ENCODE results near the gene MBNL2.

Gene MBNL2

GRCh38 chr13:97327086-97327485, 105.0 kb downstream of the MBNL2 start:
- no peak overlapping the region for H3K27ac ChIP-seq
- no peaks in the 10 kb centered on the region for H3K36me3 ChIP-seq (replicated peaks)
- H3K27me3 ChIP-seq (replicated peaks): no peaks in the 10 kb centered on the region
- DNase-seq: no peak
- in situ Hi-C loops (cut with HindIII; ENCODE audit: low pct_ligation_motif_present, low sequenced_read_pairs): no loop called here
- TF ChIP-seq, protein P1, sequence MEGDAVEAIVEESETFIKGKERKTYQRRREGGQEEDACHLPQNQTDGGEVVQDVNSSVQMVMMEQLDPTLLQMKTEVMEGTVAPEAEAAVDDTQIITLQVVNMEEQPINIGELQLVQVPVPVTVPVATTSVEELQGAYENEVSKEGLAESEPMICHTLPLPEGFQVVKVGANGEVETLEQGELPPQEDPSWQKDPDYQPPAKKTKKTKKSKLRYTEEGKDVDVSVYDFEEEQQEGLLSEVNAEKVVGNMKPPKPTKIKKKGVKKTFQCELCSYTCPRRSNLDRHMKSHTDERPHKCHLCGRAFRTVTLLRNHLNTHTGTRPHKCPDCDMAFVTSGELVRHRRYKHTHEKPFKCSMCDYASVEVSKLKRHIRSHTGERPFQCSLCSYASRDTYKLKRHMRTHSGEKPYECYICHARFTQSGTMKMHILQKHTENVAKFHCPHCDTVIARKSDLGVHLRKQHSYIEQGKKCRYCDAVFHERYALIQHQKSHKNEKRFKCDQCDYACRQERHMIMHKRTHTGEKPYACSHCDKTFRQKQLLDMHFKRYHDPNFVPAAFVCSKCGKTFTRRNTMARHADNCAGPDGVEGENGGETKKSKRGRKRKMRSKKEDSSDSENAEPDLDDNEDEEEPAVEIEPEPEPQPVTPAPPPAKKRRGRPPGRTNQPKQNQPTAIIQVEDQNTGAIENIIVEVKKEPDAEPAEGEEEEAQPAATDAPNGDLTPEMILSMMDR (IDR thresholded peaks at IDR 0.05; ENCODE audit: low read depth, low read length, missing control alignments): no peak
- no peak overlapping the region for H3K4me3 ChIP-seq (ENCODE audit: low read depth, low read length)

- in situ Hi-C loops (cut with HindIII; ENCODE audit: low pct_ligation_motif_present, low sequenced_read_pairs): no loop called here
- no peak overlapping the region for H3K27ac ChIP-seq
Observed at GRCh38 chr13:97327506-97328221, 105.5 kb downstream of the MBNL2 start.

GRCh38 chr13:97328222-97328790, 106.2 kb downstream of the MBNL2 start:
- DNase-seq: peak; percentile 27
- no peaks in the 10 kb centered on the region for H3K27me3 ChIP-seq (replicated peaks)
- TF ChIP-seq, protein P1 (IDR thresholded peaks at IDR 0.05; ENCODE audit: low read depth, low read length, missing control alignments): no peak
- H3K36me3 ChIP-seq (replicated peaks): no peaks in the 10 kb centered on the region
- no peak overlapping the region for H3K4me3 ChIP-seq (ENCODE audit: low read depth, low read length)
- in situ Hi-C loops (cut with HindIII; ENCODE audit: low pct_ligation_motif_present, low sequenced_read_pairs): no loop called here
- peak overlapping the region; percentile 51 for H3K27ac ChIP-seq

More at GRCh38 chr13:97327506-97328221, 105.5 kb downstream of the MBNL2 start:
- Histone ChIP-seq H3K36me3 (replicated peaks) (no peaks in the 10 kb centered on the region), H3K27me3 (replicated peaks) (no peaks in the 10 kb centered on the region), H3K4me3 (ENCODE audit: low read depth, low read length) (no peak overlapping the region)
- no peak for DNase-seq
- TF ChIP-seq, protein P1 (IDR thresholded peaks at IDR 0.05; ENCODE audit: low read depth, low read length, missing control alignments): no peak

DNA sequence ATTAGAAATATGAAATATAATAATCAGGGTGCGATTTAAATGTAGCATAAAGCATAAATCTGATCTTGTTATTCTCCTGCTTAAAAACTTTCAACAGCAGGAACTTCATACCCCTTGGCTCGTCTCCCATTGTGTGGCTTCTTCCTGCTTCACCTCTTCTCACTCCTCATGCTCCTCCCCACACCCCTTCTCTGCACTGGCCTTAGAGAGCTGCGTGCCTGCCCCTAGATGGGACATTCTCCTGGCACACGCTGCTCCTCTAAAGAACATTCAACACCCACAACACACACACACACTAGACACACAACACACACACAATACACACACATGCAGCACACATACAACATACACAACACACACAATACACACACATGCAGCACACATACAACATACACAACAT, 107.2 kb downstream of the MBNL2 start:
- Histone ChIP-seq H3K27ac (no peak overlapping the region), H3K36me3 (replicated peaks) (no peaks in the 10 kb centered on the region), H3K4me3 (ENCODE audit: low read depth, low read length) (no peak overlapping the region), H3K27me3 (replicated peaks) (no peaks in the 10 kb centered on the region)
- no peak for DNase-seq
- TF ChIP-seq, protein P1 (IDR thresholded peaks at IDR 0.05; ENCODE audit: low read depth, low read length, missing control alignments): no peak
- in situ Hi-C loops (cut with HindIII; ENCODE audit: low pct_ligation_motif_present, low sequenced_read_pairs): no loop called here

GRCh38 chr13:97330448-97330847, 108.3 kb downstream of the MBNL2 start:
- H3K27ac ChIP-seq: no peak overlapping the region
- no peak overlapping the region for H3K4me3 ChIP-seq (ENCODE audit: low read depth, low read length)
- peaks cover 2% of the 10 kb centered on the region for H3K36me3 ChIP-seq (replicated peaks)
- DNase-seq: no peak
- in situ Hi-C loops (cut with HindIII; ENCODE audit: low pct_ligation_motif_present, low sequenced_read_pairs): no loop called here
- TF ChIP-seq, protein P1 (IDR thresholded peaks at IDR 0.05; ENCODE audit: low read depth, low read length, missing control alignments): no peak
- no peaks in the 10 kb centered on the region for H3K27me3 ChIP-seq (replicated peaks)

All from brain microvascular endothelial cell (primary cell).